ENCODE data around the gene CDH24.

Gene CDH24

DNA sequence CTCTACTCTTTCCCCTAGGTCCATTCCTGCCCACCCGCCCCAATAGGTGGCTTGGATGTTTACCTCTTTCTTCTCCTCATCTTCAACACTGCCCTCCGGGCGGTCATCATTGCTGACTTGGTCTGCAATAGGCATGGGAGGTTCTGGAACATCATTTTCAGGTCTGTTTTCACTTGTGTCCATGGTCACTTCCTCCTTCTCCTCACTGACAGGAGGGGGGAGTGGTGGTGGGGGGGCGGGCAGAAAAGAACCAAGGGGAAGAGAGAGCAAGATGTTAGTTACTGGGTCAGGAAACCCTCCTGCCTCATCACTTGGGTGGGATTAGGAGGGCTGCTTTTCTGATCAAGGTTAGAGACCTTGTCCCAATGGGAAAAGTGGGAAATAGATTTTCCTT is 12.1 kb upstream of the CDH24 start:
- Histone ChIP-seq H2AFZ (ENCODE audit: low read depth, low read length) (no peak overlapping the region), H3K27ac (ENCODE audit: low read length) (0 out of 2 replicates have a peak overlapping the region, but pooled peaks have one; percentile 11), H3K36me3 (ENCODE audit: insufficient read depth, low read length) (peaks cover 67% of the 10 kb centered on the region), H4K20me1 (ENCODE audit: insufficient read depth, low read length) (peaks cover 39% of the 10 kb centered on the region), H3K4me3 (ENCODE audit: low read depth in 1 of 2, low read length in 2 of 2) (no peak overlapping the region), H3K27me3 (ENCODE audit: insufficient read depth, low read length, poor library complexity) (no peaks in the 10 kb centered on the region), H3K9me3 (ENCODE audit: insufficient read depth, low read length, severe bottlenecking) (no peaks in the 10 kb centered on the region), H3K9ac (ENCODE audit: low read depth, low read length) (no peak overlapping the region), H3K79me2 (ENCODE audit: insufficient read depth, low read length) (peaks cover 57% of the 10 kb centered on the region), H3K4me1 (ENCODE audit: insufficient read depth, low read length) (peaks cover 40% of the 10 kb centered on the region), H3K4me2 (ENCODE audit: insufficient read depth, low read length) (peak overlapping the region; percentile 92; the same call in 1 of the 2 replicates)
- ATAC-seq (ENCODE audit: insufficient read depth, low read depth): no peak
- DNase-seq: no peak
- TF ChIP-seq EZH2 (IDR thresholded peaks at IDR 0.05; ENCODE audit: borderline replicate concordance, low read depth, low read length, severe bottlenecking): no peak
- TF ChIP-seq, protein P1, sequence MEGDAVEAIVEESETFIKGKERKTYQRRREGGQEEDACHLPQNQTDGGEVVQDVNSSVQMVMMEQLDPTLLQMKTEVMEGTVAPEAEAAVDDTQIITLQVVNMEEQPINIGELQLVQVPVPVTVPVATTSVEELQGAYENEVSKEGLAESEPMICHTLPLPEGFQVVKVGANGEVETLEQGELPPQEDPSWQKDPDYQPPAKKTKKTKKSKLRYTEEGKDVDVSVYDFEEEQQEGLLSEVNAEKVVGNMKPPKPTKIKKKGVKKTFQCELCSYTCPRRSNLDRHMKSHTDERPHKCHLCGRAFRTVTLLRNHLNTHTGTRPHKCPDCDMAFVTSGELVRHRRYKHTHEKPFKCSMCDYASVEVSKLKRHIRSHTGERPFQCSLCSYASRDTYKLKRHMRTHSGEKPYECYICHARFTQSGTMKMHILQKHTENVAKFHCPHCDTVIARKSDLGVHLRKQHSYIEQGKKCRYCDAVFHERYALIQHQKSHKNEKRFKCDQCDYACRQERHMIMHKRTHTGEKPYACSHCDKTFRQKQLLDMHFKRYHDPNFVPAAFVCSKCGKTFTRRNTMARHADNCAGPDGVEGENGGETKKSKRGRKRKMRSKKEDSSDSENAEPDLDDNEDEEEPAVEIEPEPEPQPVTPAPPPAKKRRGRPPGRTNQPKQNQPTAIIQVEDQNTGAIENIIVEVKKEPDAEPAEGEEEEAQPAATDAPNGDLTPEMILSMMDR (IDR thresholded peaks at IDR 0.05; ENCODE audit: borderline replicate concordance, extremely low read depth, low read length, poor library complexity, severe bottlenecking): no peak

DNA sequence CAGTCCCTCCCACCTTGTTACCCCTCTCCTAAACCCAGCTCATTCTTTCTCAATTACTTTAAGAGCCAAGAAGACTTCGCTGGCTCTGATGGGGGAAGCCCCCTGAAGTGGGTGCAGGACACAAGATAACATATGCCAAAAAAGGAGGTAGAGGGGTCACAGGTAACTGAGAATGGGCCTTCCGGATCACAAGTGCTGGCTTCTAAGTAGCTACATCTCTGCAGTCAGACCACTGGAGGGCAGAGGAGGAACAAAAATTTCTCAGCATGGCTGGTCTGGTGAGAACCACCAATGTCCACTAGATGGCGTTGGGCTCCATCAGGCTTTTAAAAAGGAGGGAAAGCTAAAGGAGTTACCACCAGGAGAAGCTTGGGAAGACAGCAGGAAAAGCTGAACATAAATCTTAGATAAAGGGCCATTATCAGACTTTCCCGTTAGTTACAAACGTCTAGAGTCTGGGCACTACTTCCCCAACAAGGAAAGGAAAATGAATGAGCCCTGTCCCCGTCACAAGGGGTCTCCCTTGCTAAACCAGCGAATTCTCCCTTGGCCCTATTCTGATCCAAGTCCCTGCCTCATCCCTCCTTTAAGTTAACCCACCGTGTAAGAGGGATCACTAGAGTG is 11.6 kb upstream of the CDH24 start:
- peaks cover 71% of the 10 kb centered on the region for H3K36me3 ChIP-seq (ENCODE audit: insufficient read depth, low read length)
- H3K4me3 ChIP-seq (ENCODE audit: low read depth in 1 of 2, low read length in 2 of 2): peak overlapping the region in 1 of 2 experiments; percentile 28; a peak in 1 of 4 replicates
- no peaks in the 10 kb centered on the region for H3K27me3 ChIP-seq (ENCODE audit: insufficient read depth, low read length, poor library complexity)
- H3K4me1 ChIP-seq (ENCODE audit: insufficient read depth, low read length): peaks cover 40% of the 10 kb centered on the region
- TF ChIP-seq, protein P1 (IDR thresholded peaks at IDR 0.05; ENCODE audit: borderline replicate concordance, extremely low read depth, low read length, poor library complexity, severe bottlenecking): peak; percentile 99
- no peak for TF ChIP-seq EZH2 (IDR thresholded peaks at IDR 0.05; ENCODE audit: borderline replicate concordance, low read depth, low read length, severe bottlenecking)
- peak overlapping the region; percentile 45; the same call in 1 of the 2 replicates for H3K27ac ChIP-seq (ENCODE audit: low read length)
- H3K9me3 ChIP-seq (ENCODE audit: insufficient read depth, low read length, severe bottlenecking): no peaks in the 10 kb centered on the region
- H3K79me2 ChIP-seq (ENCODE audit: insufficient read depth, low read length): peaks cover 57% of the 10 kb centered on the region
- H3K9ac ChIP-seq (ENCODE audit: low read depth, low read length): no peak overlapping the region
- H2AFZ ChIP-seq (ENCODE audit: low read depth, low read length): no peak overlapping the region
- ATAC-seq (ENCODE audit: insufficient read depth, low read depth) (peak; percentile 75), DNase-seq (peak; percentile 82)
- peaks cover 42% of the 10 kb centered on the region for H4K20me1 ChIP-seq (ENCODE audit: insufficient read depth, low read length)
- H3K4me2 ChIP-seq (ENCODE audit: insufficient read depth, low read length): peak overlapping the region; percentile 92

DNA sequence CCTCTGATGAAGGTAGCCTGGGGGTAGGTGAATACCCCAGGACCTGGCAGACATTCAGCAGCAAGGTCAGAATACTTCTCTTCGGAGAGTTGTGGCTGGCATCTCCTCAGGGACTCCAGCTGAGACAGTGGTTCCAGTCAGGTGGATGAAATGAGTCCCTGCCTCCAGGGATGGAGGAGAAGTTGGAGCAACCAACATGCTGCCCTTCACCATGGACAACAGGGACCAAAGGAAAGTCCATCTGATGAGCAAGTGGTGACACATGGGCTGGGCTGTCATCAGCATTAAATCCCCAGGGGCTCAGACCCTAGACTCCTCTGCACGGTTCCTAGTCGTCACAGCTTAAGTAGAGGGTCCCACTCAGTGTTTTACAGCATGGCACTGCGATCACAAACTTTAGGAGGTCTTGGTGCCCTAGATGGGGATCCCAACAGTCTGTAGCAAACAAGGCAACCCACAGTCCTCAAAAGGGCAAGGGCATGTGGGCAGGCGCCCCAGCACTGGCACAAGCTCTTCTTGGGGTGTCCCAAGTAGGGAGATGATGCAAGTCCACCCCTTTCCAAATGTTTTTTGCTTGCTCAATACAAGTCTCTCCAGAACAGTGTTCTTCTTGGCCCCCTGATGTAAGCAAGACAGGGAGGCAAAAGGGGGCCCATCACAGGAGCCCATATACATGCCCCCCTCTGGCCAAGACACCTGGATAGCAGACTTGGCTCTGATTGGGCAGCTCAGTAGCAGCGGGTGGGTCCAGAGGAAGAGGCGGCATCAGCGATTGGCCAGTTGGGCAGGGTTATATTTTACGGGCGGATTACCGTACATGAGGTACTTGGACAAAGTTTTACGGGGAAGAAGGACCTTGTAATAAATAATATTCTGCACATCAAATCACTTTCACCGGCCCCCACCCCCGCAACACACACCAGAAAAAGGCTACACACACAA is 10.8 kb upstream of the CDH24 start:
- DNase-seq (no peak), ATAC-seq (ENCODE audit: insufficient read depth, low read depth) (no peak)
- peak overlapping the region; percentile 46 for H3K4me2 ChIP-seq (ENCODE audit: insufficient read depth, low read length)
- TF ChIP-seq, protein P1 (IDR thresholded peaks at IDR 0.05; ENCODE audit: borderline replicate concordance, extremely low read depth, low read length, poor library complexity, severe bottlenecking): no peak
- no peak for TF ChIP-seq EZH2 (IDR thresholded peaks at IDR 0.05; ENCODE audit: borderline replicate concordance, low read depth, low read length, severe bottlenecking)
- peaks cover 40% of the 10 kb centered on the region for H3K4me1 ChIP-seq (ENCODE audit: insufficient read depth, low read length)
- no peak overlapping the region for H2AFZ ChIP-seq (ENCODE audit: low read depth, low read length)
- 0 out of 4 replicates have a peak overlapping the region, but pooled peaks of 1 of the 2 experiments have one; percentile 28 for H3K4me3 ChIP-seq (ENCODE audit: low read depth in 1 of 2, low read length in 2 of 2)
- peaks cover 57% of the 10 kb centered on the region for H3K79me2 ChIP-seq (ENCODE audit: insufficient read depth, low read length)
- H3K36me3 ChIP-seq (ENCODE audit: insufficient read depth, low read length): peaks cover 79% of the 10 kb centered on the region
- 0 out of 2 replicates have a peak overlapping the region, but pooled peaks have one; percentile 45 for H3K27ac ChIP-seq (ENCODE audit: low read length)
- no peaks in the 10 kb centered on the region for H3K27me3 ChIP-seq (ENCODE audit: insufficient read depth, low read length, poor library complexity)
- no peaks in the 10 kb centered on the region for H3K9me3 ChIP-seq (ENCODE audit: insufficient read depth, low read length, severe bottlenecking)
- H3K9ac ChIP-seq (ENCODE audit: low read depth, low read length): no peak overlapping the region
- H4K20me1 ChIP-seq (ENCODE audit: insufficient read depth, low read length): peaks cover 43% of the 10 kb centered on the region
